NCI-H2196 treated with DMSO at 0.1 percent for 48 hours (cell line): ENCODE data around the gene TPST2.
"Not testable (repeated sequence)": the region's sequence is repeated elsewhere in the genome, so short reads cannot be mapped to it uniquely, and the experiment has no call there.

Source experiments
- DNase-seq: peaks from one replicate; lab custom pipeline; 2025; ENCODE audit not compliant: unreplicated experiment; lab: John Stamatoyannopoulos, UW

The TPST2 gene

DNA sequence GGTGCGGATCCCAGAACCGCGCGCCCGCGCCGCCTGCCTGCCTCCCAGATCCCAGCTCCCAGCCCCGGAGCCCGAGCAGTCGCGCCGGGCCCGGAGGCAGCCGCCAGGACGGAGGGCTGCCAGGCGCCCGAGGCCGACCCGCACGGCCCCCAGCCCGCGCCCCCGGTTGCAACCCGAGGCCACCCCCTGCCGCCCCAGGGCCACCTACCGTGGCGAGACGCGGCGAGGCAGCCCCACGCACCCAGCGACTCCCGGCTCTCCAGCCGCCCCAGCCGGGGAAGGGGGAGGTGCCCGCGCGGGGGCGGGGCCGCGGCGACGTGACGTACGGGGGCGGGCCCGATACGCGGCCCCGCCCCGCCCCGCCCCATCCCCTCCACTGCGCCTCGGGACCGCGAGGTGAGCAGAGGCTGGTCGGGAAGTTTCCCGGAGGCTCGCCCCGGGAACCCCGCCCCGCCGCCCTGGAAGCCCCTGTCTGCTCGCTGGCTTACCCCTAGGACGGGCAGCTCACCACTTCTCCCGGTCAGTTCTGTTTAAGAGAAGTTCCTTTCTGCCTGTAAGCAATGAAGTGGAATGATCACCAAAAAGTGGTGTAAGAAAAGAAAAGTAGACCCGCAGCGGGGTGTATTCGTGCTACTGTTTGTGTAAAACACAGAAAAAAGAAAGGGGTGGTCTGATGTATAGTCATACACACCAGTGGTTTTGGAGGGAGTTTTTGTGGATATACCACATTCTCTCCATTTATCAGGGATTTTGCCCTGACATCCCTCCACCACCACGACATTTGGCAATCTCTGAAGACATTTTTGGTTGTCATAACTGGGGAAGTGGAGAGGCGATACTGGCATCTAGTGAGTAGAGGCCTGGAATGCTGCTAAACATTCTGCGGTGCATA, at the start of gene TPST2:
Gene TPST2 (minus strand): TSS at position 288 of the 892 bp plus-strand sequence. CDS start 48,502 bp downstream, outside the sequence.
- no peak for DNase-seq

GRCh38 chr22:26636296-26636695, 46.4 kb upstream of the TPST2 start:
- DNase-seq, result no peak

GRCh38 chr22:26635117-26635516, 45.2 kb upstream of the TPST2 start:
- no peak for DNase-seq

DNA sequence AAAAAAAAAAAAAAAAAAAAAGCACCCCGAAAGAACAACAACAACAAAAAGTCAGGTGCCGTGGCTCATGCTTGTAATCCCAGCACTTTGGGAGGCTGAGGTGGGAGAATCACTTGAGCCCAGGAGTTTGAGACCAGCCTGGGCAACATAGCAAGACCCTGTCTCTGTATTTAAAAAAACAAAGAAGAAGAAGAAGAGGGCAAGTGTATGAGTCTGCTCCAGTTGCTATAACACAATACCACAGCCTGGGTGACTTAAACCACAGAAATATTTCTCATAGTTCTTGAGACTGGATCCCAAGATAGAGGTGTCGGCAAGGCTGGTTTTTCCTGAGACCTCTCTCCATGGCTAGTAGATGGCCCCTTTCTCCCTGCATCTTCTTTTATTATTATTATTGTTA, 44.3 kb upstream of the TPST2 start:
- DNase-seq, result no peak

GRCh38 chr22:26632422-26633155, 42.7 kb upstream of the TPST2 start:
- DNase-seq, result no peak

DNA sequence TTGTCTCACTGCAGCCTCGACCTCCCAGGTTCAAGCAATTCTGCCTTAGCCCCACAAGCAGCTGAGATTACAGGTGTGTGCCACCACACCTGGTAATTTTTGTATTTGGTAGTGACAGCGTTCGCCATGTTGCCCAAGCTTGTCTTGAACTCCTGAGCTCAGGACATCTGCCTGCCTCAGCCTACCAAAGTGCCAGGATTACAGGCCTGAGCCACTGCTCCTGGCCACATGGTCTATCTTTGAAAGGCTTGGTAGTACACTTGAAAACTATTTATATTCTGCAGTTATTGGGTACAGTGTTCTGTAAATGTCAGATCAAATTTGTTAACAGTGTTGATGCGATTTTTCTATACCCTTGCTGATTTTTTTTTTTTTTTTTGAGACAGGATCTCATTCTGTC, 41.4 kb upstream of the TPST2 start:
- no peak for DNase-seq

DNA sequence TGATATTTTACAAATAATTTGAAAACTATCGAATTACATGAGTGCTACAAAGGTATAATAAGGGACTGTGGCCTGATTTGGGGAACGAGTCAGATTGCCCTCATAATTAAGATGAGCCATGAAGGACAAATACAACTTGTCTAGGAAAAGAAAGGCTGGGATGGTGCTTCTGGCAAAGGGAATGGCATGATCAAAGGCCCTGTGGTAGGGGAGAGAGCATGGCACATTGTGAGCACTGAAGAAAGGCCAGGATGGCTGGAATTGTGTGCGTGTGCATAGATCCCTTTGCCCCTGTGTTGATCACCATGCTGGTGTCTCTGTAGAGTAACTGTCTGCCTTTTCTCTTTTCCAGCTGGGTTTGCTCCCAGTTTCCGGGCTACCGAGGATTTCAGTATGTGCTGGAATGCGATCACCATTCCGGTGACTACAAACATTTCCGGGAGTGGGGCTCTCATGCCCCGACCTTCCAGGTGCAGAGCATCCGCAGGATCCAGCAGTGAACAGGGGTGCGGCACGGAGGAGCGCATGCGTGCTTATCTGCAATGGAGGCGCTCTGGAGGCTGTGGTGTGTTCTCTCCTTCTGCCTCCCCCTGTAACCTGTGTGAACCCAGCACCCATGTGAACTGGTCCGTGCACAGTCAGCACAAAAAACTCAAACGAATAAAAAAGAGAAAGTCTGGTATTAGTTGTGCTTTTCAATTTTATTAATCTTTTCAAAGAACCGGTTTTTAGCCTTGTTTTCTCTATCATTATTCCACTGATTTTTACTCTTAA, 40.2 kb upstream of the TPST2 start:
- no peak for DNase-seq

DNA sequence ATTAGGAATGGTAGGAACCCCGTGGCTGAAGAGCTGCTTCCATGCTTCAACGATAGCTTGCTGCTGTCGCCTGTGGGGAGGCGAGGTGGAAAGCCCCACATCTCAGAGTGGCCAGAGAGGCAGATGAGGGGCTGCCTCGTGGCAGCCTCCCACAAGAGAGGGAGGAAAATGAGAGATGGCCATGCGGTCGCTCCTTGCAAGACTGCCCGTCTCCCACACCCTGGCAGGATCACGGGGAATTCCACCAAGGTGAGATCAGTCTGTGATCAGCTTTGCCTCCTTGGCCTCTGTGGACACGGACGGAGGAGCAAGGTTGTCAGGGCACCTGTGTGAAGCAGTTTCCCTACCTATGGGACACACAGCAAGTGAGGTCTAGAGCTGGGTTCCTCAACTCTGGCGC, 34.9 kb upstream of the TPST2 start:
- DNase-seq, result no peak

DNA sequence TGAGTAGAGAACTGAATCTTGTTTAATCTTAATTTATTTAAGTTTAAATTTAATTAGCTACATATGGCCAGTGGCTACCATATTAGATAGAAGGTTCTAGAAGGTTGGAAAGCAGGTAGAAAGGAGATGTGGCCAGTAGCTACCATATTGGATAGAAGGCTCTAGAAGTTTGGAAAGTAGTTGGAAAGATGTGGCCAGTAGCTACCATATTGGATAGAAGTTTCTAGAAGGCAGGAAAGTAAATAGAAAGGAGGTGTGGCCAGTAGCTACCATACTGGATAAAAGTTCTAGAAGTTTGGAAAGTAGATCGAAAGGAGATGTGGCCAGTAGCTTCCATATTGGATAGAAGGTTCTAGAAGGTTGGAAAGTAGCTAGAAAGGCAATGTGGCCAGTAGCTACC, 34.1 kb upstream of the TPST2 start:
- DNase-seq, result no peak

- no peak for DNase-seq
Measured at GRCh38 chr22:26621663-26622062, 31.7 kb upstream of the TPST2 start, which contains the start of gene CRYBA4. CRYBA4 (plus strand) TSS chr22:26621963; CDS start chr22:26622597, 634 bp downstream.

GRCh38 chr22:26620197-26620596, 30.3 kb upstream of the TPST2 start:
- no peak for DNase-seq

GRCh38 chr22:26619510-26619909, 29.6 kb upstream of the TPST2 start:
- DNase-seq, result no peak

DNA sequence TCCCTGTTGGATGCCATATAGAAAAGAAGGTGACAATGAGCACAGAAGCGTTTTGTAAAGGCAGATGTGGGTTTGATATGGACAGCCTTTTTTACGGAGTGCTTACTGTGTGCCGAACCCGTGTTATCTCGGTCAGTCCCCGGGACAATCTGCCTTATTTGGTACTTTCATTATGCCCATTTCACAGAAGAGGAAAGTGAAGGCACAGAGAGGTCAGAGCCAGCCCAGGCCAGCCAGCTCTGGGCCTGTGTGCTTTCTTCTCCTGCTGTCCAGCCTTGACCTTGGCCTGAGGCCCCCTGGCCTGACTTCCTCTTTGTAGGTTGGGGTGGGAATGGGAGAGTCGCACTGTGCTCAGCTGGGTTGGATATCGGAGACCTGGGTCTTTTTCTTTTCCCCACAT, 28.5 kb upstream of the TPST2 start:
- no peak for DNase-seq

DNA sequence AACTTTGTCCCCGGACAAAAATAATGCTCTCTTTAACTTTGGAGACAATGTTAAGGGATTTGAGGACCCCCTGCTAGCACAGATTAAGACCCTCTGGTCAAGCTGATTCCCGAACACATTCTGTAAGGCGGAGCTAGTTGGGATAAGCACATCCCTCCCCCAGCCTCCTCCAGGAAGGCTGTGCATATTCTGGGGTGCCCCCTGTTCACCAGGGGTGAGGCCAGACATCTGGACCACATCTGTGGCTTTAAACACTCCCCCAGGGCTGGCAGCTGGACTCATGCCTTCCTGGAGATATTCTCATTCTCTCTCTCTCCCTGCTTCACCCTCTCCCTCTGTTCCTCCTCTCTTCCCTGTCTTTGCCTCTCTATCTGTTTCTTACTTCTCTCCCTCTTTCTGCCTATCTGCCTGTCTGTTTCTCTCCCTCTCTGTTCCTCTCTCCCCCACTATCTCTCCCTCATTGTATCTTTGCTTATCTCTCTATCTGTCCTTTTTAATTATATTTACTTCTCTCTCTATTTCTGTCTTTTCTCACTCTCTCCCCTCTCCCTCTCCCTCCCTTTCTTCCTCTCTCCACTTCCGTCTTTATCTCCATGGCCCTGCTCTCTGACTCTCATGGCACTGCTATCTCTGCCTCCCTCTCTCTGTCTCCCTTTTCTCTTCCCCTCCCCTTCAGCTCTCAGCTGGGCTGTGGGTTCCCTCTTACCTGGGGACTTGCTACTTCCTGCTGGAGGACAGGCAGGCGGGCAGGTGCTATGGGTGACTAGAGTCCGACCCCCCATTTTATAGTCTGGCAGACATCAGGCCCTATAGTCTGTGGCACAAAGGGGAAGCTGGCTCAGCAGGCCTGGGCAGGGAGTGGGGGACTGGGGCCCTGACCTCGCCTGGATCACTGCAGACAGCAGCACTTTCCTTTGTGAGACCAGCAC, 27.6 kb upstream of the TPST2 start, which contains the start of gene CRYBB1:
Gene CRYBB1 (minus strand): TSS at position 757 of the 929 bp plus-strand sequence. CDS start 1,708 bp downstream, outside the sequence.
- no peak for DNase-seq

DNA sequence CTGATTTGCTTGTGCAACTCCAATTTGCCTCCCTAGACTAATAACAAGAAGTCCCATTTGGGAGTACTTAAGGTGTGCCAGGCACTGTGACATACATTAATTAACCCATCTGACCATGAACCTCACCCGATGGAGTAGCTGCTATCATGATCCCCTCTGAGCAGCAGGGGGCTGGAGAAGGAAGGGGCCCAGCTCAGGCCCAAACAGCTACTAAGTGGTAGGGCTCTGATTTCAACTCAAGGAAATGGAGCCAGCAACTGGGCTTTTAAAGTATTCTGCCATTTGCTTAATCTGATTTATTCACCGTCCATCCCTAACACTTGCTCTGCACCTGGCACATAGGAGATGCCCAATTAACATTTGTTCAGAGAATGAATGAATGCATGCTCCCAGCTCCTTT, 26.7 kb upstream of the TPST2 start:
- DNase-seq, result no peak

DNA sequence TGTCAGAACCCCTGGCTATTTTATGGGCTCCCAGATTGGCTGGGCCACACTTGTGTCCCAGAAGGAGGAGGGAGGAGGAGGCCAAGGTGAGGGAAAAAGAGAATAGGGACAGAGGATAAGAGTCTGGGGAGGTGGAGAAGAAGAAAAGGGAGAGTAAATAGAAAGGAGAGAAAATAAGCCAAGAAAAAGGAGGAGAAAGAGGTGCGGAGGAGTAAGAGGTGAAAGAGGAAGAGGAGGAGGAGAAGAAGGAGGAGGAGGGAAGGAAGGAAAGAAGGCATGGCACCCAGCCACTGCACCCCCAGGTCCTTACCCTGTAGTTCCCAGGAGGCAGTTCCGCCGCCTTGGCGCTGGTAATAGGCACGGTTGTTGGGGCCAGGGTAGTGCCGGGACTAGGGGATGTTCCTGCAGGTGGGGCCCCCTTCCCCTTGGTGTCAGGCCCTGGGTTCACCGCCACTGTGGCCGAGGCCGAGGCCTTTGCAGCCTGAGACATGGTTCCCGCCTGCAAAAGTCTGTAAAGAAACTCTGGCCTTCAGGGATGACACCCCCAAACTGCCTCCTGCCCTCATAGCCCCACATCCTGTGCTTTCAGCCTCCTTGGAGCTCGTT, 26.0 kb upstream of the TPST2 start:
- no peak for DNase-seq

DNA sequence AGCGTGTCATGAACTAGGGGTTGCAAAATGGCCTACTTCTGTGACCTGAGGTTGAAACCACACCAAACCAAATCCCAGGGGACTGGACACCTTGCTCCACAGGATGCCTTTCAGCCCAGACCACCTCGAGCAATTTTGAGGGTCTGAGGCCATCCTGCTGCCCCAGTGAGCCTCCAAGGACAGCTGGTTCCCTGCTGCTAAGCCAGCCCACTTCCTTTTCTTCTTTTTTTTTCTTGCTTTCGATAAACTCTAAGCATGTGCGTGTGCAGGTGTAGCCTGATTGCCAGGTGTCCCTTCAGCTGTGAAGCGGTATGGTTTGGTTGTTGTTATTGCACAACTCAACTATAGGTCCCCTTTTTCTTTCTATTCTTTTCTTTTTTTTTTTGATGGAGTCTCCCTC, 25.2 kb upstream of the TPST2 start:
- no peak for DNase-seq

GRCh38 chr22:26614322-26614721, 24.4 kb upstream of the TPST2 start:
- no peak for DNase-seq

DNA sequence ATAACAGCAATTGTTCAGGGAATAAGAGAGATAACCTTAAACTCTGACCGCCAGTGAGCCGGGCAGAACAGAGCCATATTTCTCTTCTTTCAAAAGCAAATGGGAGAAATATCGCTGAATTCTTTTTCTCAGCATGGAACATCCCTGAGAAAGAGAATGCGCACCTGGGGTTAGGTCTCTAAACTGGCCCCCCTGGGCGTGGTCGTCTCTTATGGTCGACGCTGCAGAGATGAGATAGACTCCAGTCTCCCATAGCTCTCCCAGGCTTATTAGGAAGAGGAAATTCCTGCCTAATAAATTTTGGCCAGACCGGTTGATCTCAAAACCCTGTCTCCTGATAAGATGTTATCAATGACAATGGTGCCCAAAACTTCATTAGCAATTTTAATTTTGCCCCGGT, 23.8 kb upstream of the TPST2 start:
- not testable (repeated sequence) for DNase-seq

DNA sequence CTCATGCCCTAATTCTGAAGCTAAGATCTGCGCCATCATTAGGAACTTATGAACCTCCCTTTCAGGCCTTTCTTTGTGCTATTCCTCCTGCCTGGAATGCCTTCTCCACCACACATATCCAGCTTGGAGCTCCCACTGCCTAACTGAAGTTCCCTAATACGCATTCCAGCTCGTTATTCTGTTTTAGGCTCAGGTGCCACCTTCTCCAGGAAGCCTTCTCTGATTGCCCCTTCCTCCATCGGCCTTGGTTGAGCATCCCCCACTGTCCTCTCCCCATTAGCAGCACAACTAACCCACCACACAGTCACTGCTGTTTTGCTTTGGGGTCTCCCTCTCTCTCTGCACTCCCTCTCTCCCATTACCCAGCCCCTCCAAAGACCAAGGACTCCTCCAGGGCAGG, 22.7 kb upstream of the TPST2 start:
- DNase-seq, result no peak
